Measurements from ENCODE around the gene ZFP62. TPM values are rescaled to one million over a fixed set of nuclear protein-coding genes. Genes with fewer than 3 reads are reported as not detected.
A peak's percentile ranks its signal among the peaks of the same experiment; 100 is the strongest.

The ZFP62 gene
- total and polyA plus RNA-seq, 2 of the 8 experiments (the other 6 are each of a cell fraction or from before 2014, with no cell fraction given): 9.3 to 38.5 TPM

GRCh38 chr5:180799194-180799593 lies 61.9 kb downstream of the ZFP62 start:
- Histone ChIP-seq H3K56ac (replicated peaks; ENCODE audit: insufficient read length, low read depth, low read length) (no peak overlapping the region), H3K4me3 (ENCODE audit: extremely low read depth in 1 of 4, insufficient read depth in 2 of 4, low read depth in 3 of 4, low read length in 4 of 4) (no peak overlapping the region), H4K5ac (ENCODE audit: insufficient read length, low read depth, low read length) (no peak overlapping the region), H3K79me2 (ENCODE audit: control insufficient read depth in 1 of 2, insufficient read depth in 2 of 2, low read length in 2 of 2) (peaks cover 29 to 79% of the 10 kb centered on the region in 2 experiments), H3K23ac (ENCODE audit: insufficient read length) (no peak overlapping the region), H3K36me3 (ENCODE audit: control insufficient read depth in 2 of 4, insufficient read depth in 4 of 4, low read length in 3 of 4) (peaks cover 0 to 7% (median 0%) of the 10 kb centered on the region in 4 experiments; a peak in 3 of 8 replicates), H2BK15ac (ENCODE audit: low read length) (no peak overlapping the region), H2BK5ac (ENCODE audit: low read depth, low read length) (no peak overlapping the region), H3K4me2 (ENCODE audit: insufficient read depth in 1 of 2, low read depth in 2 of 2, low read length in 2 of 2) (no peak overlapping the region), H2BK12ac (ENCODE audit: low read depth, low read length) (no peak overlapping the region), H4K91ac (replicated peaks; ENCODE audit: insufficient read length, low read length) (no peak overlapping the region), H3K79me1 (ENCODE audit: low read depth, low read length) (peaks cover 34% of the 10 kb centered on the region), H3K23me2 (ENCODE audit: low read depth, low read length) (no peaks in the 10 kb centered on the region; the same call in 1 of the 2 replicates), H3K4me1 (replicated peaks in 1 of 4; ENCODE audit: control insufficient read depth in 3 of 4, insufficient read depth in 4 of 4, low read length in 3 of 4) (peaks cover 4 to 19% (median 15%) of the 10 kb centered on the region in 4 experiments), H3K9me3 (ENCODE audit: insufficient read depth in 2 of 2, low read depth in 1 of 2, low read length in 1 of 2) (no peaks in the 10 kb centered on the region), H4K8ac (ENCODE audit: extremely low read depth, insufficient read depth, low read length) (no peak overlapping the region), H3K27me3 (replicated peaks in 1 of 4; ENCODE audit: control insufficient read depth in 3 of 4, extremely low read depth in 1 of 4, insufficient read depth in 3 of 4, low read length in 3 of 4) (no peaks in the 10 kb centered on the region), H4K20me1 (replicated peaks in 1 of 2; ENCODE audit: control insufficient read depth in 1 of 2, insufficient read depth in 2 of 2, low read length in 2 of 2) (peaks cover 23 to 41% of the 10 kb centered on the region in 2 experiments), H3K4ac (replicated peaks; ENCODE audit: insufficient read length, low read depth, low read length) (no peak overlapping the region), H2BK20ac (ENCODE audit: low read length) (no peak overlapping the region), H3K9ac (replicated peaks in 1 of 4; ENCODE audit: extremely low read depth in 1 of 4, low read depth in 3 of 4, low read length in 3 of 4) (no peak overlapping the region), H3K18ac (ENCODE audit: extremely low read depth, low read length) (no peak overlapping the region), H2BK120ac (replicated peaks; ENCODE audit: low read depth, low read length) (no peak overlapping the region), H3K14ac (ENCODE audit: insufficient read length) (no peak overlapping the region), H2AK5ac (ENCODE audit: low read depth, low read length) (no peak overlapping the region), H2AFZ (ENCODE audit: low read length) (no peak overlapping the region), H3K27ac (ENCODE audit: low read depth, low read length) (no peak overlapping the region)
- peak in 1 of 2 experiments; percentile 82 for DNase-seq (ENCODE audit: low read depth in 1 of 2, low spot score in 2 of 2)
- no peak for FAIRE-seq
- ChIA-PET POLR2A (ENCODE audit: partially characterized antibody) (interaction anchor here (1.1 to 4.9 kb wide), 3 partner anchors 8 to 14 kb away, joined by 6 to 37 read pairs (median 26); no protein-coding TSS in a partner anchor), CTCF (ENCODE audit: partially characterized antibody) (interaction anchor here (0.7 to 6.4 kb wide), 10 partner anchors 12 to 483 kb away, joined by 3 to 99 read pairs (median 3); partner anchors contain the start of gene ZFP62)
- WGBS, 2 experiments (ENCODE audit: extremely low coverage in 1 of 2, insufficient coverage in 1 of 2, insufficient read length in 1 of 2, insufficient replicate concordance in 2 of 2, low coverage in 1 of 2, low lambda C conversion rate in 2 of 2, missing lambda C conversion rate in 1 of 2): 56% methylated on average over 4 of the region's 4 CpGs; no CpG with 5 or more reads in 1 of the 2 experiments
- TF ChIP-seq TCF12 (IDR thresholded peaks at IDR 0.05; ENCODE audit: low read depth, low read length): no peak

Measured in H1 (cell line).